C4-2B (cell line): ENCODE data around the gene GRID1.
"Not testable (repeated sequence)": the region's sequence is repeated elsewhere in the genome, so short reads cannot be mapped to it uniquely, and the experiment has no call there.

ENCODE experiments used
- ZFX ChIP-seq: fragments of 450-650 bp; IDR thresholded peaks from 2 replicates; pipeline ENCODE4 v1.6.1; 2017
- TF ChIP-seq, protein P1 (sequence below): fragments of 450-650 bp; conservative IDR thresholded peaks from 2 replicates; pipeline ENCODE4 v1.5.1; 2017; ENCODE audit warnings: mild to moderate bottlenecking

DNA sequence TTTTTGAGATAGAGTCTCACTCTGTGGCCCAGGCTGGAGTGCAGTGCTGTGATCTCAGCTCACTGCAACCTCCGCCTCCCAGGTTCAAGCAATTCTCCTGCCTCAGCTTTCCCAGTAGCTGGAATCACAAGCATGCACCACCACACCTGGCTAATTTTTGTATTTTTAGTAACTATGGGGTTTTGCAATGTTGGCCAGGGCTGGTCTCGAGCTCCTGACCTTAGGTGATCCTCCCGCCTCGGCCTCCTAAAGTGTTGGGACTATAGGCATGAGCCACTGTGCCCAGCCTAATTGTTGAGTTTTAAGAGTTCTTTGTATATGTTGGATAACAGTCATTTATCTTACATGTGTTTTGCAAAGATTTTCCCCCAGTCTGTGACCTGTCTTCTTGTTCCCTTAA lies 667.5 kb downstream of the GRID1 start:
- TF ChIP-seq, protein P1, sequence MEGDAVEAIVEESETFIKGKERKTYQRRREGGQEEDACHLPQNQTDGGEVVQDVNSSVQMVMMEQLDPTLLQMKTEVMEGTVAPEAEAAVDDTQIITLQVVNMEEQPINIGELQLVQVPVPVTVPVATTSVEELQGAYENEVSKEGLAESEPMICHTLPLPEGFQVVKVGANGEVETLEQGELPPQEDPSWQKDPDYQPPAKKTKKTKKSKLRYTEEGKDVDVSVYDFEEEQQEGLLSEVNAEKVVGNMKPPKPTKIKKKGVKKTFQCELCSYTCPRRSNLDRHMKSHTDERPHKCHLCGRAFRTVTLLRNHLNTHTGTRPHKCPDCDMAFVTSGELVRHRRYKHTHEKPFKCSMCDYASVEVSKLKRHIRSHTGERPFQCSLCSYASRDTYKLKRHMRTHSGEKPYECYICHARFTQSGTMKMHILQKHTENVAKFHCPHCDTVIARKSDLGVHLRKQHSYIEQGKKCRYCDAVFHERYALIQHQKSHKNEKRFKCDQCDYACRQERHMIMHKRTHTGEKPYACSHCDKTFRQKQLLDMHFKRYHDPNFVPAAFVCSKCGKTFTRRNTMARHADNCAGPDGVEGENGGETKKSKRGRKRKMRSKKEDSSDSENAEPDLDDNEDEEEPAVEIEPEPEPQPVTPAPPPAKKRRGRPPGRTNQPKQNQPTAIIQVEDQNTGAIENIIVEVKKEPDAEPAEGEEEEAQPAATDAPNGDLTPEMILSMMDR, result not testable (repeated sequence)
- not testable (repeated sequence) for TF ChIP-seq ZFX
